Brain microvascular endothelial cell (primary cell): ENCODE data around the gene RAET1L.
"Not testable (repeated sequence)": the region's sequence is repeated elsewhere in the genome, so short reads cannot be mapped to it uniquely, and the experiment has no call there.

ENCODE experiments used
- DNase-seq: peaks from one replicate; pipeline ENCODE4 v3.0.0-alpha.2; 2020
- H3K27ac ChIP-seq: fragments of 250-450 bp; sonication (Bioruptor Pico); 2 replicates; pipeline ENCODE4 v1.5.1; 2020; ENCODE audit warnings: mild to moderate bottlenecking, moderate library complexity
- H3K27me3 ChIP-seq: fragments of 250-450 bp; sonication (Bioruptor Pico); replicated peaks from 2 replicates; pipeline ENCODE4 v1.5.1; 2020; ENCODE audit warnings: mild to moderate bottlenecking
- H3K36me3 ChIP-seq: fragments of 250-450 bp; sonication (Bioruptor Pico); replicated peaks from 2 replicates; pipeline ENCODE4 v1.5.1; 2020; ENCODE audit warnings: mild to moderate bottlenecking
- H3K4me3 ChIP-seq: 2 replicates; pipeline ENCODE4 v1.5.1; 2011; ENCODE audit warnings: low read depth, mild to moderate bottlenecking, control low read depth, low read length, moderate library complexity
- CTCF ChIP-seq: IDR thresholded peaks from 2 replicates; pipeline ENCODE4 v1.5.1; 2011; ENCODE audit warnings: low read depth, mild to moderate bottlenecking, moderate library complexity, low read length, control low read depth, inconsistent platforms; ENCODE audit errors: missing control alignments
- in situ Hi-C: cut with HindIII; loops from 2 replicates; pipeline ENCODE4 v1.10.0; 2017; ENCODE audit warnings: low sequenced_read_pairs, low pct_ligation_motif_present

Gene RAET1L

GRCh38 chr6:149969635-149970034 lies 55.7 kb downstream of the RAET1L start:
- in situ Hi-C loops, result no loop called here
- TF ChIP-seq CTCF, result no peak
- no peak for DNase-seq
- Histone ChIP-seq H3K27ac (no peak overlapping the region), H3K36me3 (no peaks in the 10 kb centered on the region), H3K4me3 (no peak overlapping the region), H3K27me3 (peaks cover 17% of the 10 kb centered on the region)

- H3K4me3 ChIP-seq, H3K27ac ChIP-seq, DNase-seq, in situ Hi-C loops, H3K36me3 ChIP-seq: not testable (repeated sequence)
- peaks cover 24% of the 10 kb centered on the region for H3K27me3 ChIP-seq
Measured at GRCh38 chr6:149968909-149969308, 56.4 kb downstream of the RAET1L start.
